ENCODE measurements around the gene LRCOL1. TPM values are rescaled to one million over a fixed set of nuclear protein-coding genes. Genes with fewer than 3 reads are reported as not detected.

The LRCOL1 gene
- total and polyA plus RNA-seq, 9 donors, result 0.11 to 0.71 (median 0.63) TPM; not detected in 5

DNA sequence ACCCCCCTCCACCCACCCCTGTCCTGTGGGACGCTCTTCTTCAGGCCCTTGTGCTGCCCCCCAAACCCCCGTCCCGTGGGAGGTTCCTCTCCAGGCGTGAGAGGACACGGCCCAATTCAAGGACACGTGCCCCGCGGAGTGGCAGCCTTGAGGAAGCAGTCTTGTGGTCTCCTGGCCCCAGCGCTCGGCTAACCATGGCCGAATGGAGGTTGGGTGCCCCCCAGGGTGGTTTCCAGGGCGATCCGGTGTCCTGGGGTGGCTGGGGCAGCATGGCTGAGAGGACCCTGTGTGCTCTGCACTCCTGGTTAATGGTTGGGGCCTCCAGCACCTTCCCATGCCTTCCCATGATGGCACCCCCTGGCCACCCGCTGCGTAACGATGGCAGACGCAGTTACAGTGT lies 53.6 kb downstream of the LRCOL1 start:
- Histone ChIP-seq H3K36me3 (no peaks in the 10 kb centered on the region), H3K4me1 (ENCODE audit: insufficient read depth) (peaks cover 12% of the 10 kb centered on the region), H3K27ac (no peak overlapping the region), H3K9me3 (no peaks in the 10 kb centered on the region), H3K27me3 (no peaks in the 10 kb centered on the region), H3K4me3 (no peak overlapping the region)
- DNase-seq, result no peak
- intact Hi-C loops (cut with DNase I), result no loop called here
- WGBS, 3 donors, result 74 to 86% (median 83%) methylated on average over 17 of the region's 17 CpGs
- TF ChIP-seq POLR2A (IDR thresholded peaks at IDR 0.05) (no peak), EP300 (IDR thresholded peaks at IDR 0.05) (no peak)
- TF ChIP-seq, protein P1, sequence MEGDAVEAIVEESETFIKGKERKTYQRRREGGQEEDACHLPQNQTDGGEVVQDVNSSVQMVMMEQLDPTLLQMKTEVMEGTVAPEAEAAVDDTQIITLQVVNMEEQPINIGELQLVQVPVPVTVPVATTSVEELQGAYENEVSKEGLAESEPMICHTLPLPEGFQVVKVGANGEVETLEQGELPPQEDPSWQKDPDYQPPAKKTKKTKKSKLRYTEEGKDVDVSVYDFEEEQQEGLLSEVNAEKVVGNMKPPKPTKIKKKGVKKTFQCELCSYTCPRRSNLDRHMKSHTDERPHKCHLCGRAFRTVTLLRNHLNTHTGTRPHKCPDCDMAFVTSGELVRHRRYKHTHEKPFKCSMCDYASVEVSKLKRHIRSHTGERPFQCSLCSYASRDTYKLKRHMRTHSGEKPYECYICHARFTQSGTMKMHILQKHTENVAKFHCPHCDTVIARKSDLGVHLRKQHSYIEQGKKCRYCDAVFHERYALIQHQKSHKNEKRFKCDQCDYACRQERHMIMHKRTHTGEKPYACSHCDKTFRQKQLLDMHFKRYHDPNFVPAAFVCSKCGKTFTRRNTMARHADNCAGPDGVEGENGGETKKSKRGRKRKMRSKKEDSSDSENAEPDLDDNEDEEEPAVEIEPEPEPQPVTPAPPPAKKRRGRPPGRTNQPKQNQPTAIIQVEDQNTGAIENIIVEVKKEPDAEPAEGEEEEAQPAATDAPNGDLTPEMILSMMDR (IDR thresholded peaks at IDR 0.05), result no peak

DNA sequence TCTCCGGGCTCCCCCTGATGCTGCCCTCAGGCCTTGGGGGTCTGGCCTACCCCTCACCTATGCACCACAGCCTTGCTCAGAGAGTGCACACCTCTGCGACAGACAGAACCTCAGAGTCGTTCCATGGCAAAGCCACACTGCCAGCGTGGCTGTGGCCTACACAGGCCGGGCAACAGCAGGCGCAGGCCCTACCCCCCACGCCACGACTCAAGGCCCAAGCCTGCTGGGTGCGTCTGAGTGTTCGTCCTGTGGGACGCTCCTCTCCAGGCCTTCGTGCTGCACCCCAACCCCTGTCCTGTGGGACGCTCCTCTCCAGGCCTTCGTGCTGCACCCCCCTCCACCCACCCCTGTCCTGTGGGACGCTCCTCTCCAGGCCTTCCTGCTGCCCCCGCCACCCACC lies 54.2 kb downstream of the LRCOL1 start:
- Histone ChIP-seq H3K4me3 (no peak overlapping the region), H3K27me3 (no peaks in the 10 kb centered on the region), H3K4me1 (ENCODE audit: insufficient read depth) (peaks cover 12% of the 10 kb centered on the region), H3K9me3 (no peaks in the 10 kb centered on the region), H3K27ac (no peak overlapping the region), H3K36me3 (no peaks in the 10 kb centered on the region)
- DNase-seq, result no peak
- no peak for TF ChIP-seq EP300 (IDR thresholded peaks at IDR 0.05)
- no peak for TF ChIP-seq POLR2A (IDR thresholded peaks at IDR 0.05)
- TF ChIP-seq, protein P1 (IDR thresholded peaks at IDR 0.05), result no peak
- intact Hi-C loops (cut with DNase I), result no loop called here
- WGBS, 3 donors, result 93 to 94% (median 94%) methylated on average over 16 of the region's 16 CpGs

DNA sequence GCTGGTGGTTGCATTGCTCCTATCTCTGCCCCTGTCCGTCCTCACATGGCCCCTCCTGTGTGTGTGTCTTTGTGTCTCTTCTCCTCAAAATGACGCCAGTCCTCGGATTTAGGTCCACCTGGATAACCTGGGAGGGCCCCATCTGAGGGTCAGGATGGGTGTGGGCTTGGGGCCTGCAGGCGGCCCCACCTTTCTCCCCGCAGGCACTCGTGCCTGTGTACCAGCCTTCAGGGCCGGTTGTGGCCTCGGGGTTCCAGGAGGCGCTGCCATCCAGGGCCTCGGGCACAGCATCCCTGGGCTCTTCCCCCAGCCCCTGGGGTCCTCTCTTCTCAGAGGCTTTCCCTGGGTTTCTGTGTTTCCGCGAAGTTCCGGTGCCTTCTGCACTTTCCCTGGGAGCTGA lies 54.7 kb downstream of the LRCOL1 start:
- 92 to 94% (median 93%) methylated on average over 10 to 13 of the region's 13 CpGs for WGBS, 3 donors
- H3K4me1 ChIP-seq (ENCODE audit: insufficient read depth), result peaks cover 7% of the 10 kb centered on the region
- no peaks in the 10 kb centered on the region for H3K9me3 ChIP-seq
- intact Hi-C loops (cut with DNase I), result no loop called here
- DNase-seq, result no peak
- no peak overlapping the region for H3K4me3 ChIP-seq
- H3K36me3 ChIP-seq, result no peaks in the 10 kb centered on the region
- TF ChIP-seq, protein P1 (IDR thresholded peaks at IDR 0.05), result no peak
- no peak for TF ChIP-seq EP300 (IDR thresholded peaks at IDR 0.05)
- TF ChIP-seq POLR2A (IDR thresholded peaks at IDR 0.05), result no peak
- no peaks in the 10 kb centered on the region for H3K27me3 ChIP-seq
- H3K27ac ChIP-seq, result no peak overlapping the region

DNA sequence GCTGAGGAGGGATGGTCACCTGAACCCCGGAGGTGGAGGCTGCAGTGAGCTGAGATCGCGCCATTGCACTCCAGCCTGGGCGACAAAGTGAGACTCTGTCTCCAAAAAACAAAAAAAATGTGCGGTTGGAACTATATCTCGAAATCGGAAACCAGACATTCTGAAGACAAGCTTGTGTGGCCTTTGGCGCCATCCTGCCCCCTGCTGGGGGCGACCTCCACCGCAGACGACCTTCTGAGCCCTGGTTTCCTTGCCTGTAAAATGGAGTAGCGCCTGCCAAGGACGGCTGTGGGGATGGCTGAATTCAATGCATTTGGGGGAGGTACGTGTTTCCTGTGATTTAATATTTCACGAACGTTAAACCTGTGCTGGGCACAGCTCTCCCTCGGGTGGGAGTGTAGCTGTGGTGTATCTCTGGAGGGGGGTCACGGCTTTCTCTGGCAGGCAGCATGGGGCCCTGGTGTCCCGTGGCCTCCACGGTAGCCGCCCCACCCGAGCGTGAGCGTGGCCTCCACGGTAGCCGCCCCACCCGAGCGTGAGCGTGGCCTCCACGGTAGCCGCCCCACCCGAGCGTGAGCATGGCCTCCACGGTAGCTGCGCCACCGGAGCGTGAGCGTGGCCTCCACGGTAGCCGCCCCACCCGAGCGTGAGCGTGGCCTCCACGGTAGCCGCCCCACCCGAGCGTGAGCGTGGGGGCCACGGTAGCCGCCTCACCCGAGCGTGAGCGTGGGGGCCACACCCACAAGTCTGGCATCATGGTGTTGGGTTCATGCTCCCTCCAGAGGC lies 55.3 kb downstream of the LRCOL1 start:
- Histone ChIP-seq H3K36me3 (no peaks in the 10 kb centered on the region), H3K9me3 (no peaks in the 10 kb centered on the region), H3K4me1 (ENCODE audit: insufficient read depth) (peaks cover 7% of the 10 kb centered on the region), H3K27me3 (no peaks in the 10 kb centered on the region), H3K27ac (no peak overlapping the region), H3K4me3 (no peak overlapping the region)
- intact Hi-C loops (cut with DNase I), result no loop called here
- 89 to 91% (median 90%) methylated on average over 47 to 53 of the region's 53 CpGs for WGBS, 3 donors
- no peak for DNase-seq
- TF ChIP-seq POLR2A (IDR thresholded peaks at IDR 0.05), result no peak

Small RNA genes within 50 kb of the gene (microRNA-seq; reads per million reads assigned to microRNA genes)
- 0 to 0.18 (median 0.16) reads per million in 3 donors for gene MIR6763

Small RNA genes within 50 kb of the gene (small RNA-seq; reads per million reads assigned to genes)
- gene MIR6763, result not detected

Other genes with a start within 250 kb of the LRCOL1 start
- 10 to 100 TPM; 12.6 to 69.5 (median 54.3) TPM for gene FBRSL1, start 120.4 kb downstream of the LRCOL1 start, total RNA-seq
- 10 to 100 TPM in 1 of 2 donors, 1 to 10 TPM in 1; 3.2 to 22.2 TPM for gene FBRSL1, start 120.4 kb downstream of the LRCOL1 start, polyA plus RNA-seq
- 1 to 10 TPM in 1 of 7 donors, under 1 TPM in 1, not detected in 5; 0.45 to 1.1 TPM for gene P2RX2, start 8.2 kb upstream of the LRCOL1 start, total RNA-seq
- under 1 TPM in 1 of 2 donors, not detected in 1; 0.11 TPM for gene P2RX2, start 8.2 kb upstream of the LRCOL1 start, polyA plus RNA-seq
- gene POLE, start 76.8 kb upstream of the LRCOL1 start, total RNA-seq, result 10 to 100 TPM; 12.5 to 34.7 (median 27.3) TPM
- 10 to 100 TPM; 15.2 to 16.8 TPM for gene POLE, start 76.8 kb upstream of the LRCOL1 start, polyA plus RNA-seq
- 10 to 100 TPM; 23.6 to 45.0 (median 27.4) TPM for gene PXMP2, start 77.0 kb upstream of the LRCOL1 start, total RNA-seq
- 10 to 100 TPM; 12.4 to 37.1 TPM for gene PXMP2, start 77.0 kb upstream of the LRCOL1 start, polyA plus RNA-seq
- 10 to 100 TPM; 15.6 to 33.9 (median 21.0) TPM for gene PGAM5, start 100.3 kb upstream of the LRCOL1 start, total RNA-seq
- 1 to 10 TPM; 8.0 to 9.0 TPM for gene PGAM5, start 100.3 kb upstream of the LRCOL1 start, polyA plus RNA-seq
- gene ANKLE2, start 151.2 kb upstream of the LRCOL1 start, total RNA-seq, result 10 to 100 TPM; 39.2 to 82.0 (median 43.7) TPM
- 10 to 100 TPM; 30.5 to 34.0 TPM for gene ANKLE2, start 151.2 kb upstream of the LRCOL1 start, polyA plus RNA-seq
- gene GOLGA3, start 218.3 kb upstream of the LRCOL1 start, total RNA-seq, result 10 to 100 TPM; 31.1 to 76.0 (median 52.4) TPM
- gene GOLGA3, start 218.3 kb upstream of the LRCOL1 start, polyA plus RNA-seq, result 10 to 100 TPM; 14.4 to 14.9 TPM